ENCODE measurements around the gene ERV3-1. TPM values are rescaled to one million over a fixed set of nuclear protein-coding genes. Genes with fewer than 3 reads are reported as not detected.
"Not testable (repeated sequence)": the region's sequence is repeated elsewhere in the genome, so short reads cannot be mapped to it uniquely, and the experiment has no call there.

ERV3-1 gene
- 24.6 and 27.8 TPM in 2 replicates for total RNA-seq
- polyA plus RNA-seq (2012): 16.5 TPM

DNA sequence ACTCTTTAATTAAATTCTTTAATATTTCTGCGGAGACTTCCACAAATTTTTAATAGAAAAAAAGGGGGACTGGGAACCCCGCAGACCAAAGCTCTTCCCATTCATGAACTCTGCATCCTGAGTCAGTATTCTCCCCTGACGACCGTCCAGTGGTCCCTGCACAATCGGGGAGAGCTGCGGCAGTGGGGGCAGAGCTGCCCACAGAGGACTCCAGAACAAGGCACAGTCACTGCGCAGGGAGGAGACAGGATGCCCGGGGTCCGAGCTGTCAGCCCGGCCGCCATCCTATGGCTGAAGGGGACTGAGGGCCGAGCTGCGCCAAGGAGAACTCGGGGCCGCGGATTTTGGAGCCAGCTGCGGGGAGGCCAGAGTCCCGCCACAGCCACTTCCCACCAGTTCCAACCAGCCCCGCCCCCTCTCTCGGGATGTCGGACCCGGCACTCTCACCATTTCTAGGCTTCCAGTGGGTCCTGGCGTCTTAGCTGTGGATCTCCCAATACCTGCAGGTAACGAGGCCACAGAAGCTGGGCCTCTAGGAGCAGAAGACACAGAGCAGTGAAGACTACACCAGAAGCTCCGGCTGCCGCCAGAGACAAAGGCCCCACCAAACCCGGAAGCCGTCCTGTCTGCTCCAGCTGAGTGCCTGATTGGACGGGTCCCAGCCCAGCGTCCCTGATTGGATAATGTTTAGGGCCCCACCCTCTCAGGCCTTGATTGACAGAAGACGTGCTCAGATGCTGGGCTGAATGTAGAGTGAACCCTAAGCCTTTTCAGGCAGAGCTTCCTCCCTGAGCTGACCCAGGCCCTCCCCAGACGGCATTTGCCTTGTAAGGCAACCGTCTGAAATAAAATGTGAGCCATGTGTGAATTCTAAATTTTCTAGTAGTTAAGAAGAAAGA lies at the start of gene ERV3-1:
ERV3-1 (minus strand) TSS at position 594 of the 899 bp plus-strand sequence. CDS start 13,661 bp downstream, outside the sequence.
- peak; percentile 99 for DNase-seq (ENCODE audit: low read depth)

DNA sequence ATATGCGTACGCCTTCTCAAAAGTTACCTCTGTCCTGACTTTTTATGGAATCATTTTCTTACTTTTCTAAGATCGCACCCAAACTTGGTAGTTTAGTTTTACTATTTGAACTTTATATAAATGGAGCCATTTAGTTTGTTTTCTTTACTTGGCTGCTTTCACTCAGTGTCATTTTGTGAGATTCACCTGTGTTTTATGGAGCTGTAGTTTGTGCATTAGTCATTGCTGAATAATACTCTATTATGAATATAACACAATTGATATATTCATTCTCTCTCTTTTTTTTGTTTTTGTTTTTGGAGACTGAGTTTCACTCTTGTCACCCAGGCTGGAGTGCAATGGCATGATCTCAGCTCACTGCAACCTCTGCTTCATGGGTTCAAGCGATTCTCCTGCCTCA lies 49.3 kb upstream of the ERV3-1 start:
- not testable (repeated sequence) for DNase-seq (ENCODE audit: low read depth)

GRCh38 chr7:65054466-65054994 lies 48.0 kb upstream of the ERV3-1 start:
- DNase-seq (ENCODE audit: low read depth): not testable (repeated sequence)

DNA sequence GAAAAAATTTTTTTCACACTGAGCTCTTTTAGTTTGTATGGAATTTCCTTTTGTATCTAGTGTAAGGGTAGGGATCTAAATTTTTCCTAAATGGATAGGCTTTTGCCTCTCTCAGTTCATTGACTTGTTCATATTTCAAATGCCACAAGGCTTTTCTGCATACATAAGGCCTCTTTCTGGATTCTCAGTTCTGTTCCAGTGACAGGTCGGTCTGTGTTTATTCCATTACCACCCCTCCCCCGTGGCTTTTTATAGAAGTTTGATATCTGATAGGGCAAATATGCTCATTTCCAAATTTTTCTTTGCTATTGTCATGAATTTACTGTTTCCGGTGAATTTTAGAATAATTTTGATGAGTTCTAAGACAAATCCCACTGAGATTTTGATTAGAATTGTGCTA lies 45.2 kb upstream of the ERV3-1 start:
- not testable (repeated sequence) for DNase-seq (ENCODE audit: low read depth)

DNA sequence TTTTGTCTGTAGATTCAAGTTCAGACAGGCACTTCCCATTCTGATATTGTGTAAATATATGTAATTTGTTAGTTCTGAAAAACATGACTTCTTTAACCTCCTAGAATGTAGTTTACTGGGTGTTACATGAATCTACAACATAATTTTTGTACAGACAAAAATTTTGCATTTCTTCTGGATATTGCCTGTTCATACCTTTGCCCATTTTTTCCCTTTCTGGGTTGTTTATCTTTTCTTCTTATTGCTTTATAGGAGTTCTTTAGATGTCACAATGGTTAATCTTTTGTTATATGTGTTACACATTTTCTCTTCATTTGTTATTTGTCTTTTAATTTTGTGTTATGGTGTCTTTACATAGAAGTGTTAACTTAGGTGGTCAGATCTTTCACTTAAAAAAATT lies 44.7 kb upstream of the ERV3-1 start:
- not testable (repeated sequence) for DNase-seq (ENCODE audit: low read depth)

DNA sequence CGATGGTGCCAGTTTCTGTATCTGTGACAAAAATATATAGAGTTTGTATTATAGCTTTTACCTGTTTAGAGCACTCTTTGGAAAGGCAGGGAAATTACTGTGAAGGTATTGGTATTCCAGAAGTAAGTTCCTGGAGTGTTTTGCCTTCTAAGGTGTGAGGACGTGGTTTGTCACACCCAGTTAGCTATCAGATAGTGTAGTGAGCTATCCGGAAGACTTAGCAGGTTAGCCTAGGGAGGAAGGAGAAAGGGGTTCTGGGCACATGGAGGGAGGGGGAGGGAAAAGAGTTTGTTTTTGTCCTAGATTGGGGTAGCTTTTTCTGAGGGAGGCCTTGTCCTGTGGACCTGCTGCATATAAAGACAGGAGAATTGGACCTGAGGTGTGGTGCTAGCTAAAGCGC lies 39.8 kb upstream of the ERV3-1 start:
- DNase-seq (ENCODE audit: low read depth): not testable (repeated sequence)

GRCh38 chr7:65045589-65045988 lies 39.1 kb upstream of the ERV3-1 start:
- DNase-seq (ENCODE audit: low read depth): not testable (repeated sequence)

- peak; percentile 72 for DNase-seq (ENCODE audit: low read depth)
Observed at GRCh38 chr7:65038767-65039166, 32.3 kb upstream of the ERV3-1 start.

DNA sequence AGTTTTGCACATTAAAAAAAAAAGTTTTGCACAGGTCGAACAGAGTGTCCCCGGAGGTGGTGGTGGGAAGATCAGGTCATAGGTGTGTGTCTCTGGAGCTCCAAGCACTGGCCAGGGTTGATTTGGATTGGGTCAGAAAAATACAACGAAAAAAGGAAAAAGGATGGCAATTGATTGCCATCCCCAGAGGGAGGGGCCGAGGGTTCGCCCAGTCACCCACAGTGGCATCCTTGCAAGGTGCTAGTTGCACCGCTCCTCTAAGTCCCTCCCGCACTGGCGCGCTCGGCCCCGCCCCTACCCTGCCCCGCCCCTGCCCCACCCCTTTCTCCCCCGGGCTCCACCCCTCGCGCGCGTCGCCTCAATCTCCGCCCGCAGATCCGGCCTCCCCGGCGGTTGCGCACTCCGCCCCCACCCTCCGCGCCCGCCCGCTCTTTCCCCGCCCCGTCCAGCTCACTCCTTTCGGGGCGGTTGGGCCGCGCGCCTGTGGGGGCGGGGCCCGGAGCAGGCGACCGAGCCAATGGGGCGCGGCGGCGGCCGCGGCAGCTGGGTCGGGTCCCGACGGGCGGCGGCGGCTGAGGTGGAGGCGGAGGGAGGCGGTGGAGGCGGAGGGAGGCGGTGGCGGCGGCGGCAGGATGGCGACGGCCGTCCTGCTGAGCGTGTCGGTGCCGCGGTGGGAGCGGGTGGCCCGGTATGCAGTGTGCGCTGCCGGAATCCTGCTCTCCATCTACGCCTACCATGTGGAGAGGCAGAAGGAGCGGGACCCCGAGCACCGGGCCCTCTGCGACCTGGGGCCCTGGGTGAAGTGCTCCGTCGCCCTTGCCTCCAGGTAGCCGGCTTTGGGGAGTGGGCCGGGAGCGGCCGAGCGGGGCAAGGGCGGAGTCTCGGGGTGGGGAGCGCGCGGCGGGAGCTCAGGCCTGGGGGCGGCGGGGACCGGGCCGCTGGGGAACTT lies 31.5 kb upstream of the ERV3-1 start:
- peak; percentile 97 for DNase-seq (ENCODE audit: low read depth)

GRCh38 chr7:65036526-65036925 lies 30.0 kb upstream of the ERV3-1 start:
- DNase-seq (ENCODE audit: low read depth): peak; percentile 29

DNA sequence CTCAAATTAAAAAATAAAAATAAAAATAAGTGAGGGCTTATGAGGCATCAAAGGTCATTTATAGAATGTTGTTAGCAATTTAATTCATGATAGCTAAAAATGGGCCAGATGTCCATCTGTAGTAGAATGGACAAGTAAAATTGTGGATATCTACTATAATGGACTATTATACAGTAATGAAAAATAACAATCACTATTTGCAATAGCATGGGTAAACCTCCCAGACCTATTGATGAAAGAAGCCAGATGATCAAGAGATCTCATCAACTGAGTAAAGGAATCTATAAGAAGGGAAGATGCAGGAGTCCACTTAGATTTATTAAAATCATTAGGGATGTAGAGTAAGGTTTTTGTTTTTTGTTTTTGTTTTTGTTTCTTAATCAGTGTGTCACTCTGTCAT lies 29.0 kb upstream of the ERV3-1 start:
- not testable (repeated sequence) for DNase-seq (ENCODE audit: low read depth)

- peak; percentile 12 for DNase-seq (ENCODE audit: low read depth)
Observed at GRCh38 chr7:65034120-65034782, 27.8 kb upstream of the ERV3-1 start.

DNA sequence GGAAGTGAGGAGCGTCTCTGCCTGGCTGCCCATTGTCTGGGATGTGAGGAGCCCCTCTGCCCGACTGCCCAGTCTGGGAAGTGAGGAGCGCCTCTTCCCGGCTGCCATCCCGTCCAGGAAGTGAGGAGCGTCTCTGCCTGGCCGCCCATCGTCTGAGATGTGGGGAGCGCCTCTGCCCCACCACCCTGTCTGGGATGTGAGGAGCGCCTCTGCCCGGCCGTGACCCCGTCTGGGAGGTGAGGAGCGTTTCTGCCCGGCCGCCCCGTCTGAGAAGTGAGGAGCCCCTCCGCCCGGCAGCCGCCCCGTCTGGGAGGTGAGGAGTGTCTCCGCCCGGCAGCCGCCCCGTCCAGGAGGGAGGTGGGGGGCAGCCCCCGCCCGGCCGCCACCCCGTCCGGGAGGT lies 26.9 kb upstream of the ERV3-1 start:
- not testable (repeated sequence) for DNase-seq (ENCODE audit: low read depth)

GRCh38 chr7:65025023-65025422 lies 18.5 kb upstream of the ERV3-1 start:
- DNase-seq (ENCODE audit: low read depth): not testable (repeated sequence)

- DNase-seq (ENCODE audit: low read depth): not testable (repeated sequence)
Observed at GRCh38 chr7:65020978-65021377, 14.5 kb upstream of the ERV3-1 start.

- not testable (repeated sequence) for DNase-seq (ENCODE audit: low read depth)
Observed at GRCh38 chr7:65009881-65010280, 3.4 kb upstream of the ERV3-1 start.

DNA sequence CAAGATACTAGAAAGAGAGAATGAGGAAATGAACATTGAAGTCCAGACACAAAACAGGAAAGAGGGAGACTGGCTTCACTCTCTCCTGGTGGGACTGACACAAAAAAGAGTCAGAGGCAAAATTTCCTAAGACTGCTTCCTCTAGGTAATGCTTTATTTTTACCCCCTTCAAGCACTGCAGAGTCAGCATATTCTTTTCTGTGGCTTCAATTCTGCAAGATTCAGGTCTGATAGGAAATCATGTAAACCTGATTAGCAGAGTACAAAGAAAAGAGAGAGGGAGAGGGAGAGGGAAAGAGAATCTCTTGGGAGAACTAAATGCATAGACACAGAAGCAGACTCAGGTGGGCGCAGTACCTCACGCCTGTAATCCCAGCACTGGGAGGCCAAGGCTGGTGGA lies 2.9 kb upstream of the ERV3-1 start:
- DNase-seq (ENCODE audit: low read depth): not testable (repeated sequence)

GRCh38 chr7:65007036-65007435 lies 549 bp upstream of the ERV3-1 start:
- not testable (repeated sequence) for DNase-seq (ENCODE audit: low read depth)

DNA sequence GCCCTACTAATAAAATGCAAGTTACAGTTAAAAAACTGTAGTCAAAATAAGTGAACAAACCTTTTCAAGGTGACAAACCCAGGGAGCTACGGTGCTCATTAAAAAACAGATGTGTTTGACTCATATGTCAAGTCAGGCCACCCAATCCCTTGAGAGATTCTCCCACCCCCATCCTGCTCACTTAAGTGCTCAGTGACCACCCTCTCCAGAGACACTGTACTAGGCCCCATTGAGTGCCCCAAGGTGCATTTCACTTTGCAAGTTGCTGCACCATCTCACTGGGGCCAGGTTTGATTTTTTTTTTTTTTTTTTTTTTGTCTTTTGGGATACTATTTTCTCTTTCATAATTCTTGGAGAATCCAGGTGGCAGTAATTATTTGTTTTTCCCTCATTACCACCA lies 1.9 kb downstream of the ERV3-1 start:
- no peak for DNase-seq (ENCODE audit: low read depth)

GRCh38 chr7:65002972-65003585 lies 3.4 kb downstream of the ERV3-1 start:
- no peak for DNase-seq (ENCODE audit: low read depth)

Data from myocyte (in vitro differentiated cells).